HepG2 (cell line): Measurements from ENCODE around the gene COMP. TPM values are rescaled to one million over a fixed set of nuclear protein-coding genes. Genes with fewer than 3 reads are reported as not detected.
A peak's percentile ranks its signal among the peaks of the same experiment; 100 is the strongest.

Experiments used
- AGO2 ChIP-seq: fragments of 200-400 bp; formaldehyde crosslinking; optimal IDR thresholded peaks from 2 replicates; pipeline ENCODE3; 2017; ENCODE audit warnings: mild to moderate bottlenecking, low read depth, low read length, moderate library complexity
- CERS6 ChIP-seq: sonication (generic); formaldehyde crosslinking; IDR thresholded peaks from 2 replicates; pipeline ENCODE4 v1.5.0; 2020; ENCODE audit warnings: missing genetic modification reagents
- ETV6 ChIP-seq: sonication (generic); formaldehyde crosslinking; conservative IDR thresholded peaks from 2 replicates; pipeline ENCODE4 v1.4.0; 2020; ENCODE audit warnings: missing genetic modification reagents
- KDM2A ChIP-seq: sonication (generic); formaldehyde crosslinking; IDR thresholded peaks from 2 replicates; pipeline ENCODE4 v1.4.0; 2020; ENCODE audit warnings: low read depth, missing genetic modification reagents, borderline replicate concordance
- KMT2B ChIP-seq: IDR thresholded peaks from 2 replicates; pipeline ENCODE4 v1.6.1; 2016; ENCODE audit warnings: missing genetic modification reagents, missing compliant biosample characterization
- PHF20 ChIP-seq: sonication (generic); formaldehyde crosslinking; IDR thresholded peaks from 2 replicates; pipeline ENCODE4 v1.5.0; 2020; ENCODE audit warnings: mild to moderate bottlenecking, missing genetic modification reagents
- TBX2 ChIP-seq: sonication (generic); formaldehyde crosslinking; IDR thresholded peaks from 2 replicates; pipeline ENCODE4 v1.5.0; 2020; ENCODE audit warnings: missing genetic modification reagents, mild to moderate bottlenecking, borderline replicate concordance
- TEF ChIP-seq: sonication (generic); formaldehyde crosslinking; IDR thresholded peaks from 2 replicates; pipeline ENCODE4 v1.5.0; 2020; ENCODE audit warnings: missing genetic modification reagents
- ZBTB8A ChIP-seq: sonication (generic); formaldehyde crosslinking; IDR thresholded peaks from 2 replicates; pipeline ENCODE4 v1.4.0; 2020; ENCODE audit warnings: mild to moderate bottlenecking, low read depth, missing genetic modification reagents, borderline replicate concordance
- ZMYM4 ChIP-seq: sonication (generic); formaldehyde crosslinking; IDR thresholded peaks from 2 replicates; pipeline ENCODE4 v1.8.1; 2023; ENCODE audit warnings: mild to moderate bottlenecking, missing genetic modification reagents
- ZNF275 ChIP-seq: sonication (generic); formaldehyde crosslinking; IDR thresholded peaks from 2 replicates; pipeline ENCODE4 v1.8.0; 2022; ENCODE audit warnings: missing genetic modification reagents, mild to moderate bottlenecking, inconsistent platforms, borderline replicate concordance
- ZNF318 ChIP-seq: sonication (generic); formaldehyde crosslinking; IDR thresholded peaks from 2 replicates; pipeline ENCODE4 v1.4.0; 2020; ENCODE audit warnings: mild to moderate bottlenecking, missing genetic modification reagents
- ZNF331 ChIP-seq: sonication (generic); formaldehyde crosslinking; IDR thresholded peaks from 2 replicates; pipeline ENCODE4 v1.4.0; 2020; ENCODE audit warnings: missing genetic modification reagents
- ZNF547 ChIP-seq: sonication (generic); formaldehyde crosslinking; IDR thresholded peaks from 2 replicates; pipeline ENCODE4 v1.5.1; 2020; ENCODE audit warnings: mild to moderate bottlenecking, missing genetic modification reagents
- ZNF770 ChIP-seq: sonication (generic); formaldehyde crosslinking; IDR thresholded peaks from 2 replicates; pipeline ENCODE4 v1.5.0; 2020; ENCODE audit warnings: mild to moderate bottlenecking, missing genetic modification reagents
- polyA plus RNA-seq, 8 experiments: library from polyadenylated mRNA; depleted of rRNA in 3 of 8; stranded (reverse) in 7 of 8; unstranded in 1 of 8; fragments of >200 nt; fragmentation: Illumina TruSeq in 4 of 8; extraction: Trizol in 4 of 8; gene quantifications; 2 replicates each; pipeline versions ENCODE4 v1.2.1 to v1.2.3, GENCODE V29; 2011 to 2016; ENCODE audit warnings: low read depth in 4 of 8, missing spikeins in 1 of 8, mixed read lengths in 1 of 8; ENCODE audit not compliant: insufficient read depth in 1 of 8
- total RNA-seq, 5 experiments: library from RNA; depleted of rRNA; stranded (reverse); fragments of >200 nt; fragmentation: Illumina TruSeq; extraction: Trizol; gene quantifications; 2 replicates each; pipeline ENCODE4 v1.2.3, GENCODE V29; 2016; ENCODE audit warnings: low read depth in 1 of 5

The COMP gene
- total and polyA plus RNA-seq, 2 of the 13 experiments (the other 11 are each of a cell fraction or from before 2014, with no cell fraction given) = 0.04 to 0.13 TPM

- TF ChIP-seq CERS6 (CRISPR knock-in tag) = no peak
- no peak for TF ChIP-seq ZBTB8A
- no peak for TF ChIP-seq ZNF331 (CRISPR knock-in tag)
- TF ChIP-seq ETV6 (CRISPR knock-in tag) = 0 out of 2 replicates have a peak, but pooled peaks have one; percentile 54
- peak; percentile 59 for TF ChIP-seq ZNF547 (CRISPR knock-in tag)
- TF ChIP-seq AGO2 = peak; percentile 52
- peak; percentile 20; the same call in 1 of the 2 replicates for TF ChIP-seq ZNF275
- TF ChIP-seq ZNF318 (CRISPR knock-in tag) = peak; percentile 21; the same call in 1 of the 2 replicates
- TF ChIP-seq ZMYM4 (CRISPR knock-in tag) = peak; percentile 74
- TF ChIP-seq KMT2B (CRISPR knock-in tag) = 0 out of 2 replicates have a peak, but pooled peaks have one; percentile 17
- 0 out of 2 replicates have a peak, but pooled peaks have one; percentile 23 for TF ChIP-seq KDM2A
- peak; percentile 65 for TF ChIP-seq TBX2 (CRISPR knock-in tag)
- TF ChIP-seq PHF20 (CRISPR knock-in tag) = peak; percentile 50; the same call in 1 of the 2 replicates
- no peak for TF ChIP-seq TEF (CRISPR knock-in tag)
- peak; percentile 62; the same call in 1 of the 2 replicates for TF ChIP-seq ZNF770 (CRISPR knock-in tag)
Measured at GRCh38 chr19:18831524-18832305, 40.6 kb upstream of the COMP start, which contains the start of gene UPF1 (continued).
